Measurements from ENCODE around the gene CYP17A1. TPM values are rescaled to one million over a fixed set of nuclear protein-coding genes. Genes with fewer than 3 reads are reported as not detected.

CYP17A1 gene
- total and polyA plus RNA-seq, 9 donors, result 0.40 to 348 (median 6.3) TPM; not detected in 1

GRCh38 chr10:102835007-102835482 lies 2.2 kb downstream of the CYP17A1 start:
- Histone ChIP-seq H3K4me3 (no peak overlapping the region), H3K36me3 (no peaks in the 10 kb centered on the region), H3K27ac (no peak overlapping the region), H3K4me1 (ENCODE audit: insufficient read depth) (no peaks in the 10 kb centered on the region), H3K9me3 (no peaks in the 10 kb centered on the region), H3K27me3 (no peaks in the 10 kb centered on the region)
- 60 to 71% (median 70%) methylated on average over 11 of the region's 11 CpGs for WGBS, 3 donors
- intact Hi-C loops (cut with DNase I), result loop anchor here (5.0 to 10.0 kb wide), 8 partner anchors 62 to 410 kb away; partner anchors contain the start of gene RPEL1 (in 1 of the 4)
- DNase-seq, result peak; percentile 70 to 84 (median 80)
- TF ChIP-seq CTCF (IDR thresholded peaks at IDR 0.05) (peak; percentile 74 to 87 (median 77)), EP300 (IDR thresholded peaks at IDR 0.05) (no peak)

GRCh38 chr10:102834143-102834542 lies 3.1 kb downstream of the CYP17A1 start:
- H3K9me3 ChIP-seq, result no peaks in the 10 kb centered on the region
- H3K4me3 ChIP-seq, result no peak overlapping the region
- DNase-seq, result peak in 1 of 5 donors; percentile 1
- TF ChIP-seq EP300 (IDR thresholded peaks at IDR 0.05), result no peak
- no peak for TF ChIP-seq CTCF (IDR thresholded peaks at IDR 0.05)
- TF ChIP-seq POLR2A (IDR thresholded peaks at IDR 0.05), result no peak
- intact Hi-C loops (cut with DNase I), result loop anchor here (5.0 to 10.0 kb wide), 6 partner anchors 63 to 411 kb away; partner anchors contain the start of gene RPEL1 (in 1 of the 4)
- whole genome bisulfite sequencing, 3 donors, result 61 to 65% (median 62%) methylated on average over 9 of the region's 9 CpGs
- no peaks in the 10 kb centered on the region for H3K36me3 ChIP-seq
- H3K27me3 ChIP-seq, result no peaks in the 10 kb centered on the region
- no peak overlapping the region for H3K27ac ChIP-seq
- no peaks in the 10 kb centered on the region for H3K4me1 ChIP-seq (ENCODE audit: insufficient read depth)

- no peak overlapping the region for H3K4me3 ChIP-seq
- H3K27ac ChIP-seq, result no peak overlapping the region
- intact Hi-C loops (cut with DNase I), result loop anchor here (5.0 to 10.0 kb wide), 6 partner anchors 64 to 412 kb away; partner anchors contain the start of gene RPEL1 (in 1 of the 4)
- H3K36me3 ChIP-seq, result no peaks in the 10 kb centered on the region
- WGBS, 3 donors, result 90 to 95% (median 95%) methylated on average over 4 of the region's 4 CpGs
- peak in 1 of 5 donors; percentile 1 for DNase-seq
- no peaks in the 10 kb centered on the region for H3K27me3 ChIP-seq
- no peaks in the 10 kb centered on the region for H3K9me3 ChIP-seq
- no peaks in the 10 kb centered on the region for H3K4me1 ChIP-seq (ENCODE audit: insufficient read depth)
- TF ChIP-seq EP300 (IDR thresholded peaks at IDR 0.05), result no peak
- TF ChIP-seq CTCF (IDR thresholded peaks at IDR 0.05), result no peak
- TF ChIP-seq POLR2A (IDR thresholded peaks at IDR 0.05), result no peak
Observed at GRCh38 chr10:102832987-102833386, 4.2 kb downstream of the CYP17A1 start.

DNA sequence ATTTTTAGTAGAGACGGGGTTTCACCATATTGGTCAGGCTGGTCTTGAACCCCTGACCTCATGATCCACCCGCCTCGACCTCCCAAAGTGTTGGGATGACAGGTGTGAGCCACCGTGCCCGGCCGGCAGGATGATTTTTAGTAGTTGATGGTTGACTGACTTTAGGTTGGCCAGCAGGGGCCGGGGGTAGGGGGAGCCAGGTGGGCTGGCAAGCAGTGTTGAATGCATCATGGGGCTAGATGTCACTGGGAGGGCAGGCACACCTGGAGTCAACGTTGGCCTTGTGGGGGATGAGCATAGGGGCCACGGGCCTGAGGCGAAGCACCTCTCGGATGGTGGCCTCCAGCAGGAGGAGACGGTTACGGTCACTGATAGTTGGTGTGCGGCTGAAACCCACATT lies 5.0 kb downstream of the CYP17A1 start:
- DNase-seq, result peak in 1 of 5 donors; percentile 24
- Histone ChIP-seq H3K27ac (no peak overlapping the region), H3K27me3 (no peaks in the 10 kb centered on the region), H3K4me3 (no peak overlapping the region), H3K4me1 (ENCODE audit: insufficient read depth) (no peaks in the 10 kb centered on the region), H3K36me3 (no peaks in the 10 kb centered on the region), H3K9me3 (no peaks in the 10 kb centered on the region)
- 86 to 91% (median 90%) methylated on average over 14 of the region's 14 CpGs for WGBS, 3 donors
- intact Hi-C loops (cut with DNase I), result loop anchor here (5.0 to 10.0 kb wide), 6 partner anchors 65 to 413 kb away; partner anchors contain the start of gene RPEL1 (in 1 of the 4)
- TF ChIP-seq CTCF (IDR thresholded peaks at IDR 0.05), result no peak
- no peak for TF ChIP-seq EP300 (IDR thresholded peaks at IDR 0.05)
- no peak for TF ChIP-seq POLR2A (IDR thresholded peaks at IDR 0.05)

All from ovary (tissue), 9 donors.